IMR-90 (cell line): ENCODE data around the gene SS18L1. TPM values are rescaled to one million over a fixed set of nuclear protein-coding genes. Genes with fewer than 3 reads are reported as not detected.

Experiments
- ATAC-seq: fragments of 200-7000 bp; cut with Tn5 transposase; 2 replicates; pipeline ENCODE4 v1.9.1; 2020; ENCODE audit warnings: low read depth, mild to moderate bottlenecking, moderate library complexity
- BruUV-seq: library from RNA; stranded (reverse); fragments of 400-500 nt; replicated peaks from 2 replicates; lab custom pipeline; 2021; lab: Mats Ljungman, UMichigan
- CTCF ChIA-PET: fragments of 300-600 bp; formaldehyde crosslinking; extraction: SDS; loops from one replicate; lab custom pipeline; 2021; ENCODE audit warnings: antibody characterized with exemption; lab: Yijun Ruan, JAX
- POLR2A ChIA-PET: fragments of 300-600 bp; sonication (Branson Sonifier 250); formaldehyde crosslinking; loops from one replicate; lab custom pipeline; 2022; ENCODE audit warnings: antibody characterized with exemption; ENCODE audit not compliant: unreplicated experiment; lab: Charles Lee
- DNase-seq: peaks from one replicate; pipeline ENCODE4 v3.0.0; 2013
- H2AFZ ChIP-seq: replicated peaks from 2 replicates; pipeline ENCODE3; 2013; ENCODE audit warnings: low read length, mild to moderate bottlenecking; ENCODE audit not compliant: poor library complexity
- H2AK5ac ChIP-seq: 2 replicates; pipeline ENCODE4 v1.6.1; 2013; ENCODE audit warnings: low read depth, low read length, inconsistent platforms
- H2AK9ac ChIP-seq: replicated peaks from 2 replicates; pipeline ENCODE3; 2013; ENCODE audit warnings: mild to moderate bottlenecking, low read depth, low read length, moderate library complexity; ENCODE audit not compliant: poor library complexity
- H2BK120ac ChIP-seq: 2 replicates; pipeline ENCODE4 v1.6.1; 2013; ENCODE audit warnings: low read depth, low read length, inconsistent platforms
- H2BK15ac ChIP-seq: 3 replicates; pipeline ENCODE4 v1.6.1; 2013; ENCODE audit warnings: low read depth, low read length, inconsistent platforms
- H2BK20ac ChIP-seq: 2 replicates; pipeline ENCODE4 v1.6.1; 2013; ENCODE audit warnings: low read depth, mild to moderate bottlenecking, inconsistent platforms, low read length, moderate library complexity
- H2BK5ac ChIP-seq: 2 replicates; pipeline ENCODE4 v1.6.1; 2013; ENCODE audit warnings: mild to moderate bottlenecking, low read depth, low read length, inconsistent platforms; ENCODE audit not compliant: poor library complexity, severe bottlenecking
- H3K14ac ChIP-seq: replicated peaks from 2 replicates; pipeline ENCODE4 v1.6.1; 2013; ENCODE audit warnings: low read depth, low read length, inconsistent platforms
- H3K18ac ChIP-seq: 2 replicates; pipeline ENCODE4 v1.6.1; 2013; ENCODE audit warnings: low read depth, low read length, control low read depth
- H3K23ac ChIP-seq: 2 replicates; pipeline ENCODE4 v1.6.1; 2013; ENCODE audit warnings: low read depth, low read length, inconsistent platforms
- H3K27ac ChIP-seq: 2 replicates; pipeline ENCODE4 v1.5.1; 2013; ENCODE audit warnings: mild to moderate bottlenecking, control low read depth, low read length; ENCODE audit not compliant: insufficient read depth
- H3K27me3 ChIP-seq: 2 replicates; pipeline ENCODE4 v1.6.1; 2013; ENCODE audit warnings: low read length; ENCODE audit not compliant: control insufficient read depth, insufficient read depth
- H3K36me3 ChIP-seq: 2 replicates; pipeline ENCODE4 v1.6.1; 2013; ENCODE audit warnings: low read length, mixed read lengths; ENCODE audit not compliant: control insufficient read depth, insufficient read depth
- H3K4ac ChIP-seq: 2 replicates; pipeline ENCODE4 v1.6.1; 2013; ENCODE audit warnings: low read depth, low read length, inconsistent platforms
- H3K4me1 ChIP-seq: 2 replicates; pipeline ENCODE4 v1.6.1; 2013; ENCODE audit warnings: low read length, mixed read lengths; ENCODE audit not compliant: control insufficient read depth, insufficient read depth
- H3K4me2 ChIP-seq: 2 replicates; pipeline ENCODE4 v1.6.1; 2013; ENCODE audit warnings: low read depth, mild to moderate bottlenecking, control low read depth, low read length, moderate library complexity
- H3K4me3 ChIP-seq: 2 replicates; pipeline ENCODE4 v1.5.1; 2013; ENCODE audit warnings: low read depth, mild to moderate bottlenecking, control low read depth, low read length, moderate library complexity; ENCODE audit not compliant: insufficient read depth
- H3K56ac ChIP-seq: 2 replicates; pipeline ENCODE4 v1.6.1; 2013; ENCODE audit warnings: low read length, inconsistent platforms; ENCODE audit not compliant: insufficient read depth; ENCODE audit errors: extremely low read depth
- H3K79me1 ChIP-seq, 2 experiments: 2 replicates each; pipeline ENCODE4 v1.6.1; 2013; ENCODE audit warnings: low read length in 2 of 2, inconsistent platforms in 1 of 2, low read depth in 1 of 2
- H3K9ac ChIP-seq: 2 replicates; pipeline ENCODE4 v1.6.1; 2013; ENCODE audit warnings: low read depth, low read length, control low read depth
- H3K9me1 ChIP-seq: 2 replicates; pipeline ENCODE4 v1.6.1; 2013; ENCODE audit warnings: low read length, inconsistent platforms; ENCODE audit not compliant: insufficient read depth
- H3K9me3 ChIP-seq: 2 replicates; pipeline ENCODE4 v1.6.1; 2013; ENCODE audit warnings: low read length; ENCODE audit not compliant: control insufficient read depth, insufficient read depth
- H4K20me1 ChIP-seq: 2 replicates; pipeline ENCODE4 v1.6.1; 2013; ENCODE audit warnings: low read length, inconsistent platforms; ENCODE audit not compliant: insufficient read depth
- H4K5ac ChIP-seq: 2 replicates; pipeline ENCODE4 v1.6.1; 2013; ENCODE audit warnings: mild to moderate bottlenecking, low read depth, low read length, control low read depth
- H4K8ac ChIP-seq, 2 experiments: 2 replicates each; pipeline ENCODE4 v1.6.1; 2013; ENCODE audit warnings: low read depth in 2 of 2, low read length in 2 of 2, control low read depth in 1 of 2, inconsistent platforms in 1 of 2
- H4K91ac ChIP-seq: 2 replicates; pipeline ENCODE4 v1.6.1; 2013; ENCODE audit warnings: low read depth, low read length, inconsistent platforms; ENCODE audit not compliant: insufficient read depth
- CEBPB ChIP-seq: IDR thresholded peaks from 2 replicates; pipeline ENCODE4 v1.6.1; 2012; ENCODE audit warnings: low read depth, low read length, improper control_type of control experiment
- FOS ChIP-seq: fragments of 150-350 bp; IDR thresholded peaks from 2 replicates; pipeline ENCODE4 v1.6.1; 2016; ENCODE audit warnings: low read depth, low read length
- MAZ ChIP-seq: IDR thresholded peaks from 2 replicates; pipeline ENCODE4 v1.6.1; 2012; ENCODE audit warnings: low read depth, mild to moderate bottlenecking, low read length, improper control_type of control experiment, moderate library complexity, borderline replicate concordance
- WGBS, 2 experiments: methylation state at CpG; one replicate each; pipeline versions ENCODE4 v1.1.5 to v1.1.7; 2013; ENCODE audit warnings: missing lambda C conversion rate in 2 of 2; ENCODE audit not compliant: insufficient read length in 1 of 2; ENCODE audit errors: extremely low coverage in 2 of 2; 5-methylcytosine and 5-hydroxymethylcytosine counted together
- dilution Hi-C: fragments of 300-500 bp; cut with HindIII; formaldehyde crosslinking; loops from one replicate; pipeline ENCODE4 v1.14.3; 2018; ENCODE audit warnings: low sequenced_read_pairs; ENCODE audit not compliant: unreplicated experiment
- in situ Hi-C: fragments of 300-500 bp; cut with MboI; formaldehyde crosslinking; loops from 3 replicates; pipeline ENCODE4 v1.14.3; 2019; ENCODE audit warnings: low sequenced_read_pairs, inconsistent platforms, mixed read lengths
- intact Hi-C: fragments of 100-400 bp; cut with micrococcal nuclease; formaldehyde crosslinking; loops from 2 replicates; pipeline ENCODE4 v1.10.0; 2022
- polyA plus RNA-seq, 3 experiments: library from polyadenylated mRNA; depleted of rRNA; stranded (reverse); fragments of >200 nt; gene quantifications; 2 replicates each; pipeline ENCODE4 v1.2.3, GENCODE V29; 2012; ENCODE audit warnings: low replicate concordance in 1 of 3
- total RNA-seq: library from RNA; depleted of rRNA; stranded (reverse); fragments of >200 nt; gene quantifications from 2 replicates; pipeline ENCODE4 v1.2.3, GENCODE V29; 2012

SS18L1 gene
- total and polyA plus RNA-seq, 2 of the 4 experiments (the other 2 are of a cell fraction): 8.1 to 12.2 TPM

DNA sequence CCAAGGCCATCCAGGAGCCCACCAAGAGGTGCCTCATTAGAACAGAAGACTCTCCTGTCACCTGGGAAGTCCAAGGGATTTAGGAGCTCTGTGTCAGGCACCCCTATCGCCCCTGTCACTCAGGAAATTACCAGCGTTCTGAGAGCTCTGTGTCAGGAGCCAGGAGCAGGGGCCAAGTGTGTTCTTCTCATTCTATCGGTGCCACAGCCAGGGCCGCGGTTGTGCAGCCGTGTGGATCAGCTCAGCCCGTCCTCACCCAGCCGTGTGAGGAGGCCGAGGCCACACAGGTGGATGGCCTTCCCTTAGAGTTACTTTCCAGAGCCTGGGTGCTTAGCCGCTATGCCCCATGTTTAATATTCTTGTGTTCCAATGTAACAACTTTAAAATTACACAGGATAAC lies 49.1 kb downstream of the SS18L1 start:
- ATAC-seq (no peak), DNase-seq (no peak)
- no peak overlapping the region for H2AK5ac ChIP-seq
- no peak overlapping the region for H3K18ac ChIP-seq
- H3K9me3 ChIP-seq: no peaks in the 10 kb centered on the region
- no peak overlapping the region for H3K4me2 ChIP-seq
- POLR2A ChIA-PET: no interaction called here
- H3K56ac ChIP-seq: no peak overlapping the region
- H3K23ac ChIP-seq: no peak overlapping the region
- H4K8ac ChIP-seq: no peak overlapping the region
- no TSS peak for BruUV-seq
- no peaks in the 10 kb centered on the region; the same call in 1 of the 2 replicates for H3K9me1 ChIP-seq
- no CpG with 5 or more reads among the region's 10 CpGs for WGBS, 2 experiments
- H3K14ac ChIP-seq: no peak overlapping the region
- H4K91ac ChIP-seq: no peak overlapping the region
- CTCF ChIA-PET: no interaction called here
- TF ChIP-seq FOS: no peak
- no peak for TF ChIP-seq CEBPB
- TF ChIP-seq MAZ: no peak
- H3K4me3 ChIP-seq: no peak overlapping the region
- peaks cover 21% of the 10 kb centered on the region; the same call in 1 of the 2 replicates for H4K20me1 ChIP-seq
- H2AK9ac ChIP-seq: no peak overlapping the region
- peaks cover 11 to 53% of the 10 kb centered on the region in 2 experiments for H3K79me1 ChIP-seq
- intact Hi-C loops (no loop called here), in situ Hi-C loops (no loop called here), dilution Hi-C loops (no loop called here)
- no peak overlapping the region for H2BK20ac ChIP-seq
- H2AFZ ChIP-seq: no peak overlapping the region
- no peak overlapping the region for H3K4ac ChIP-seq
- no peak overlapping the region for H4K5ac ChIP-seq
- H2BK15ac ChIP-seq: no peak overlapping the region
- no peaks in the 10 kb centered on the region for H3K27me3 ChIP-seq
- no peak overlapping the region for H3K9ac ChIP-seq
- H3K27ac ChIP-seq: no peak overlapping the region
- no peak overlapping the region for H2BK120ac ChIP-seq
- H3K36me3 ChIP-seq: peaks cover 27% of the 10 kb centered on the region
- H3K4me1 ChIP-seq: no peaks in the 10 kb centered on the region
- H2BK5ac ChIP-seq: no peak overlapping the region
